ENCODE data around the gene SLC9A9. TPM values are rescaled to one million over a fixed set of nuclear protein-coding genes. Genes with fewer than 3 reads are reported as not detected.

The SLC9A9 gene
- polyA plus RNA-seq, 1 donor (not counting 4 experiments of a cell fraction or from before 2014, with no cell fraction given) = 5.2 TPM

DNA sequence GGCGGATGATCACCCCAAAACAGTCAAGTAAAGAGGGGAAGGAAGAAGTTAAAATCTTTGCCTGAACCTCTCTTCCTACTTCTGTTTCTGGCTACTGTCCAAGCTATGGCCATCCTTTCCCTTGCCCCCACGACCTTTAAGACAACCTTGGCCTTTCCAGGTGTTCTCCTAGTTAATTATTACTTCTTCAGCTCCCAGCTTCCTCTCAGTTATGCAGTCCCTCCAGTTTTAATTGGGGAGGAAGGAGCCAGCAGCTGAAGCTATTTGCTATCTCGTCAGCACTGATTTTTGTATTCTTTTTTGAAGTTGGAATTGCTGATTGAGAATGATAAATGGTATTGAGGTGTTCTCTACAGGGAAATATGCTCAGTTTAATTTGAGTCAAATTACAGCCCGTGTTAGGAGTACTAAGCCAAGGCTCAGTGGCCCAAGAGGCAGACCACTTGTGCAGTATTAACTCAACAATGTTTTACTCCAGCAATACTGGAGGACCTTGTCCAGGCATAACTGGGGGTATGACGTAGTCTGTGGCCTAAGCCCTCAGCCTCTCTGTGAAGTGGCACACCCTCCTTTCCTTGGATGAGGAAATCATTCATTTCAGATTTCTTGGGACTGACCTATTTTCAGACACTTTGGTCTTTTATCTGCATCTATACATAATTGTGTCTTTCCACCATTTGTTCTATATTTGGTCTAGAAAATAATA lies 336.9 kb downstream of the SLC9A9 start:
- no peaks in the 10 kb centered on the region for H4K20me1 ChIP-seq (ENCODE audit: control insufficient read depth, extremely low read depth, insufficient read depth, low read length)
- H3K27ac ChIP-seq (ENCODE audit: control insufficient read depth, insufficient read depth, low read length) = no peak overlapping the region
- H3K9me1 ChIP-seq (ENCODE audit: control insufficient read depth, extremely low read depth, insufficient read depth, low read length) = no peaks in the 10 kb centered on the region
- no peak overlapping the region for H3K9ac ChIP-seq (ENCODE audit: control insufficient read depth, extremely low read depth, insufficient read depth, low read length)
- no peak overlapping the region for H3K4me3 ChIP-seq (ENCODE audit: control insufficient read depth in 2 of 3, extremely low read depth in 1 of 3, insufficient read depth in 2 of 3, low read depth in 1 of 3, low read length in 3 of 3)
- no peaks in the 10 kb centered on the region for H3K36me3 ChIP-seq (ENCODE audit: control insufficient read depth in 2 of 2, extremely low read depth in 1 of 2, insufficient read depth in 2 of 2, low read length in 2 of 2)
- FAIRE-seq (no peak), DNase-seq (ENCODE audit: low read depth, low spot score) (no peak)
- H3K4me1 ChIP-seq (ENCODE audit: control insufficient read depth, extremely low read depth, insufficient read depth, low read length) = no peaks in the 10 kb centered on the region
- no peak for TF ChIP-seq CTCF (optimal IDR thresholded peaks at IDR 0.05 in 1 of 3, IDR thresholded peaks at IDR 0.05 in 1 of 3, conservative IDR thresholded peaks at IDR 0.05 in 1 of 3; ENCODE audit: extremely low read depth in 1 of 3, insufficient read depth in 2 of 3, low read length in 3 of 3)
- no peak for TF ChIP-seq EZH2 (IDR thresholded peaks at IDR 0.05; ENCODE audit: low read length)
- H3K4me2 ChIP-seq (ENCODE audit: control insufficient read depth, extremely low read depth, insufficient read depth, low read depth, low read length) = no peak overlapping the region
- H3K79me2 ChIP-seq (ENCODE audit: control insufficient read depth, insufficient read depth, low read length) = no peaks in the 10 kb centered on the region
- no peaks in the 10 kb centered on the region for H3K9me3 ChIP-seq (ENCODE audit: control insufficient read depth, low read depth, low read length)
- dilution Hi-C loops (cut with MboI; ENCODE audit: extremely low pct_ligation_motif_present, low sequenced_read_pairs) = no loop called here
- no peaks in the 10 kb centered on the region for H3K27me3 ChIP-seq (ENCODE audit: control insufficient read depth, extremely low read depth, insufficient read depth, low read length)
- H2AFZ ChIP-seq (ENCODE audit: control insufficient read depth, low read length) = no peak overlapping the region

GRCh38 chr3:143510601-143511000 lies 337.7 kb downstream of the SLC9A9 start:
- no peak overlapping the region for H3K9ac ChIP-seq (ENCODE audit: control insufficient read depth, extremely low read depth, insufficient read depth, low read length)
- no peak overlapping the region for H3K27ac ChIP-seq (ENCODE audit: control insufficient read depth, insufficient read depth, low read length)
- no peaks in the 10 kb centered on the region for H3K36me3 ChIP-seq (ENCODE audit: control insufficient read depth in 2 of 2, extremely low read depth in 1 of 2, insufficient read depth in 2 of 2, low read length in 2 of 2)
- H3K4me2 ChIP-seq (ENCODE audit: control insufficient read depth, extremely low read depth, insufficient read depth, low read depth, low read length) = no peak overlapping the region
- H3K9me1 ChIP-seq (ENCODE audit: control insufficient read depth, extremely low read depth, insufficient read depth, low read length) = no peaks in the 10 kb centered on the region
- dilution Hi-C loops (cut with MboI; ENCODE audit: extremely low pct_ligation_motif_present, low sequenced_read_pairs) = no loop called here
- H3K79me2 ChIP-seq (ENCODE audit: control insufficient read depth, insufficient read depth, low read length) = no peaks in the 10 kb centered on the region
- no peaks in the 10 kb centered on the region for H3K4me1 ChIP-seq (ENCODE audit: control insufficient read depth, extremely low read depth, insufficient read depth, low read length)
- no peak overlapping the region for H2AFZ ChIP-seq (ENCODE audit: control insufficient read depth, low read length)
- no peaks in the 10 kb centered on the region for H3K9me3 ChIP-seq (ENCODE audit: control insufficient read depth, low read depth, low read length)
- H3K4me3 ChIP-seq (ENCODE audit: control insufficient read depth in 2 of 3, extremely low read depth in 1 of 3, insufficient read depth in 2 of 3, low read depth in 1 of 3, low read length in 3 of 3) = no peak overlapping the region
- H4K20me1 ChIP-seq (ENCODE audit: control insufficient read depth, extremely low read depth, insufficient read depth, low read length) = no peaks in the 10 kb centered on the region
- TF ChIP-seq EZH2 (IDR thresholded peaks at IDR 0.05; ENCODE audit: low read length) (no peak), CTCF (optimal IDR thresholded peaks at IDR 0.05 in 1 of 3, IDR thresholded peaks at IDR 0.05 in 1 of 3, conservative IDR thresholded peaks at IDR 0.05 in 1 of 3; ENCODE audit: extremely low read depth in 1 of 3, insufficient read depth in 2 of 3, low read length in 3 of 3) (no peak)
- no peaks in the 10 kb centered on the region for H3K27me3 ChIP-seq (ENCODE audit: control insufficient read depth, extremely low read depth, insufficient read depth, low read length)
- FAIRE-seq (no peak), DNase-seq (ENCODE audit: low read depth, low spot score) (no peak)

Data from keratinocyte (primary cell).